Memory B cell (primary cell): Measurements from ENCODE around the gene C2CD2.

Experiments
- ATAC-seq: fragments of 150-1000 bp; cut with Tn5 transposase; 2 replicates; pipeline ENCODE4 v1.10.0; 2021; ENCODE audit warnings: low read depth, mild to moderate bottlenecking, moderate library complexity
- DNase-seq, 2 donors: peaks; one replicate each; pipeline ENCODE4 v3.0.0; 2022; ENCODE audit warnings: low spot score in 2 of 2
- H3K27ac Mint-ChIP-seq: one replicate; pipeline ENCODE4 v1.8.0; 2022; ENCODE audit warnings: mild to moderate bottlenecking, moderate library complexity, mixed read lengths
- H3K27me3 Mint-ChIP-seq: one replicate; pipeline ENCODE4 v1.8.0; 2022; ENCODE audit warnings: mixed read lengths
- H3K36me3 Mint-ChIP-seq: one replicate; pipeline ENCODE4 v1.8.0; 2022; ENCODE audit warnings: mild to moderate bottlenecking, mixed read lengths
- H3K4me1 Mint-ChIP-seq: one replicate; pipeline ENCODE4 v1.8.0; 2022; ENCODE audit warnings: mixed read lengths
- H3K4me3 Mint-ChIP-seq: one replicate; pipeline ENCODE4 v1.8.0; 2022; ENCODE audit warnings: mild to moderate bottlenecking, moderate library complexity, mixed read lengths
- H3K9me3 Mint-ChIP-seq: one replicate; pipeline ENCODE4 v1.8.0; 2022; ENCODE audit warnings: mixed read lengths

The C2CD2 gene

GRCh38 chr21:41945982-41946381, 7.8 kb downstream of the C2CD2 start:
- Mint-ChIP-seq H3K4me1 (no peaks in the 10 kb centered on the region), H3K4me3 (no peak overlapping the region), H3K27me3 (no peaks in the 10 kb centered on the region), H3K27ac (no peak overlapping the region), H3K36me3 (no peaks in the 10 kb centered on the region), H3K9me3 (no peaks in the 10 kb centered on the region)
- DNase-seq (no peak), ATAC-seq (no peak)

GRCh38 chr21:41943851-41944250, 10.0 kb downstream of the C2CD2 start:
- DNase-seq: no peak
- H3K27ac Mint-ChIP-seq: no peak overlapping the region
- H3K9me3 Mint-ChIP-seq: no peaks in the 10 kb centered on the region
- no peak overlapping the region for H3K4me3 Mint-ChIP-seq
- ATAC-seq: no peak
- H3K27me3 Mint-ChIP-seq: no peaks in the 10 kb centered on the region
- H3K36me3 Mint-ChIP-seq: no peaks in the 10 kb centered on the region
- peaks cover 2% of the 10 kb centered on the region for H3K4me1 Mint-ChIP-seq

GRCh38 chr21:41942457-41942856, 11.4 kb downstream of the C2CD2 start:
- no peak for ATAC-seq
- Mint-ChIP-seq H3K27me3 (peaks cover 2% of the 10 kb centered on the region), H3K4me1 (peaks cover 2% of the 10 kb centered on the region), H3K9me3 (no peaks in the 10 kb centered on the region), H3K4me3 (no peak overlapping the region), H3K27ac (no peak overlapping the region), H3K36me3 (no peaks in the 10 kb centered on the region)
- no peak for DNase-seq

GRCh38 chr21:41941941-41942340, 11.9 kb downstream of the C2CD2 start:
- Mint-ChIP-seq H3K9me3 (no peaks in the 10 kb centered on the region), H3K27me3 (peaks cover 2% of the 10 kb centered on the region), H3K36me3 (no peaks in the 10 kb centered on the region), H3K4me3 (no peak overlapping the region), H3K27ac (no peak overlapping the region), H3K4me1 (peaks cover 2% of the 10 kb centered on the region)
- DNase-seq: no peak
- no peak for ATAC-seq

- no peak for DNase-seq
- no peaks in the 10 kb centered on the region for H3K9me3 Mint-ChIP-seq
- no peak for ATAC-seq
- no peak overlapping the region for H3K4me3 Mint-ChIP-seq
- H3K27ac Mint-ChIP-seq: no peak overlapping the region
- peaks cover 2% of the 10 kb centered on the region for H3K27me3 Mint-ChIP-seq
- H3K4me1 Mint-ChIP-seq: peaks cover 4% of the 10 kb centered on the region
- H3K36me3 Mint-ChIP-seq: no peaks in the 10 kb centered on the region
These were observed 13.4 kb downstream of the C2CD2 start for GRCh38 chr21:41940431-41940830.

GRCh38 chr21:41939391-41939790, 14.4 kb downstream of the C2CD2 start:
- Mint-ChIP-seq H3K4me1 (peaks cover 4% of the 10 kb centered on the region), H3K36me3 (no peaks in the 10 kb centered on the region), H3K4me3 (no peak overlapping the region), H3K27me3 (peaks cover 2% of the 10 kb centered on the region), H3K27ac (no peak overlapping the region), H3K9me3 (no peaks in the 10 kb centered on the region)
- no peak for ATAC-seq
- no peak for DNase-seq

GRCh38 chr21:41933313-41934079, 20.3 kb downstream of the C2CD2 start:
- no peak for DNase-seq
- Mint-ChIP-seq H3K4me1 (peaks cover 11% of the 10 kb centered on the region), H3K9me3 (no peaks in the 10 kb centered on the region), H3K27me3 (peaks cover 2% of the 10 kb centered on the region), H3K36me3 (no peaks in the 10 kb centered on the region), H3K4me3 (peak overlapping the region; percentile 11), H3K27ac (no peak overlapping the region)
- ATAC-seq: no peak

GRCh38 chr21:41932576-41933312, 21.1 kb downstream of the C2CD2 start:
- H3K4me3 Mint-ChIP-seq: peak overlapping the region; percentile 11
- H3K4me1 Mint-ChIP-seq: peaks cover 17% of the 10 kb centered on the region
- no peak overlapping the region for H3K27ac Mint-ChIP-seq
- H3K36me3 Mint-ChIP-seq: no peaks in the 10 kb centered on the region
- ATAC-seq: no peak
- H3K27me3 Mint-ChIP-seq: no peaks in the 10 kb centered on the region
- no peaks in the 10 kb centered on the region for H3K9me3 Mint-ChIP-seq
- no peak for DNase-seq

- Mint-ChIP-seq H3K9me3 (no peaks in the 10 kb centered on the region), H3K36me3 (no peaks in the 10 kb centered on the region), H3K4me3 (no peak overlapping the region), H3K27me3 (no peaks in the 10 kb centered on the region), H3K4me1 (peaks cover 18% of the 10 kb centered on the region), H3K27ac (no peak overlapping the region)
- no peak for DNase-seq
- no peak for ATAC-seq
These were observed 21.6 kb downstream of the C2CD2 start for GRCh38 chr21:41932191-41932575.

- Mint-ChIP-seq H3K27me3 (no peaks in the 10 kb centered on the region), H3K9me3 (no peaks in the 10 kb centered on the region), H3K36me3 (no peaks in the 10 kb centered on the region), H3K4me3 (no peak overlapping the region), H3K4me1 (peaks cover 24% of the 10 kb centered on the region), H3K27ac (no peak overlapping the region)
- DNase-seq: no peak
- ATAC-seq: no peak
These were observed 22.8 kb downstream of the C2CD2 start for GRCh38 chr21:41931041-41931451.

GRCh38 chr21:41929248-41929647, 24.6 kb downstream of the C2CD2 start:
- ATAC-seq (no peak), DNase-seq (no peak)
- Mint-ChIP-seq H3K9me3 (no peaks in the 10 kb centered on the region), H3K27me3 (no peaks in the 10 kb centered on the region), H3K4me3 (no peak overlapping the region), H3K27ac (no peak overlapping the region), H3K36me3 (no peaks in the 10 kb centered on the region), H3K4me1 (peaks cover 29% of the 10 kb centered on the region)

- peak; percentile 88 for ATAC-seq
- no peaks in the 10 kb centered on the region for H3K27me3 Mint-ChIP-seq
- DNase-seq: peak in 1 of 2 donors; percentile 47
- peak overlapping the region; percentile 37 for H3K4me3 Mint-ChIP-seq
- H3K9me3 Mint-ChIP-seq: no peaks in the 10 kb centered on the region
- peaks cover 29% of the 10 kb centered on the region for H3K4me1 Mint-ChIP-seq
- peak overlapping the region; percentile 84 for H3K27ac Mint-ChIP-seq
- no peaks in the 10 kb centered on the region for H3K36me3 Mint-ChIP-seq
These were observed 25.1 kb downstream of the C2CD2 start for GRCh38 chr21:41928621-41929220.

- Mint-ChIP-seq H3K4me3 (peak overlapping the region; percentile 37), H3K36me3 (no peaks in the 10 kb centered on the region), H3K27ac (peak overlapping the region; percentile 84), H3K27me3 (no peaks in the 10 kb centered on the region), H3K9me3 (no peaks in the 10 kb centered on the region), H3K4me1 (peaks cover 27% of the 10 kb centered on the region)
- ATAC-seq (no peak), DNase-seq (no peak)
These were observed 25.9 kb downstream of the C2CD2 start for GRCh38 chr21:41927727-41928409.

- H3K4me1 Mint-ChIP-seq: peaks cover 27% of the 10 kb centered on the region
These were observed 27.0 kb downstream of the C2CD2 start for GRCh38 chr21:41926807-41927171.

More at GRCh38 chr21:41926807-41927171, 27.0 kb downstream of the C2CD2 start:
- peak overlapping the region; percentile 99 for H3K27ac Mint-ChIP-seq
- H3K27me3 Mint-ChIP-seq: no peaks in the 10 kb centered on the region
- DNase-seq: no peak
- H3K36me3 Mint-ChIP-seq: no peaks in the 10 kb centered on the region
- H3K9me3 Mint-ChIP-seq: no peaks in the 10 kb centered on the region
- H3K4me3 Mint-ChIP-seq: peak overlapping the region; percentile 96
- no peak for ATAC-seq
